ENCODE data around the gene ASAP2. TPM values are rescaled to one million over a fixed set of nuclear protein-coding genes. Genes with fewer than 3 reads are reported as not detected.

ASAP2 gene
- total RNA-seq, 2 experiments from 2014 or later, result 0.27 TPM; not detected in 1

GRCh38 chr2:9294764-9295163 lies 88.2 kb downstream of the ASAP2 start:
- no peak overlapping the region for H2AFZ ChIP-seq (ENCODE audit: low read length)
- H3K36me3 ChIP-seq (ENCODE audit: insufficient read depth, low read length), result no peaks in the 10 kb centered on the region
- no peaks in the 10 kb centered on the region for H3K9me2 ChIP-seq (ENCODE audit: insufficient read depth, low read length)
- H4K20me1 ChIP-seq (ENCODE audit: insufficient read depth, low read length), result no peaks in the 10 kb centered on the region
- CTCF ChIA-PET (ENCODE audit: unreplicated experiment), result no interaction called here
- intact Hi-C loops (cut with micrococcal nuclease; ENCODE audit: unreplicated experiment), result no loop called here
- BruUV-seq (replicated peaks), result no TSS peak
- no peaks in the 10 kb centered on the region for H3K79me2 ChIP-seq (ENCODE audit: insufficient read depth, low read depth, low read length)
- no peak for DNase-seq (ENCODE audit: low spot score)
- H3K9me3 ChIP-seq (ENCODE audit: low read length), result no peaks in the 10 kb centered on the region
- TF ChIP-seq EZH2phosphoT487 (IDR thresholded peaks at IDR 0.05; ENCODE audit: borderline replicate concordance, low read depth, low read length) (no peak), CTCF (conservative IDR thresholded peaks at IDR 0.05; ENCODE audit: low read length) (no peak)
- H3K27ac ChIP-seq (ENCODE audit: low read depth, low read length, poor library complexity, severe bottlenecking), result no peak overlapping the region
- H3K4me2 ChIP-seq (ENCODE audit: low read length), result no peak overlapping the region
- H3K4me3 ChIP-seq (ENCODE audit: low read depth, low read length, poor library complexity, severe bottlenecking), result no peak overlapping the region
- POLR2A ChIA-PET, result no interaction called here
- H3K4me1 ChIP-seq (ENCODE audit: insufficient read depth, low read length, poor library complexity, severe bottlenecking), result no peaks in the 10 kb centered on the region

GRCh38 chr2:9296559-9296958 lies 89.9 kb downstream of the ASAP2 start:
- H3K9me2 ChIP-seq (ENCODE audit: insufficient read depth, low read length), result no peaks in the 10 kb centered on the region
- CTCF ChIA-PET (ENCODE audit: unreplicated experiment), result no interaction called here
- POLR2A ChIA-PET, result no interaction called here
- H3K27ac ChIP-seq (ENCODE audit: low read depth, low read length, poor library complexity, severe bottlenecking), result no peak overlapping the region
- no peaks in the 10 kb centered on the region for H3K79me2 ChIP-seq (ENCODE audit: insufficient read depth, low read depth, low read length)
- no peaks in the 10 kb centered on the region for H3K9me3 ChIP-seq (ENCODE audit: low read length)
- no peaks in the 10 kb centered on the region for H3K4me1 ChIP-seq (ENCODE audit: insufficient read depth, low read length, poor library complexity, severe bottlenecking)
- H4K20me1 ChIP-seq (ENCODE audit: insufficient read depth, low read length), result no peaks in the 10 kb centered on the region
- intact Hi-C loops (cut with micrococcal nuclease; ENCODE audit: unreplicated experiment), result no loop called here
- DNase-seq (ENCODE audit: low spot score), result no peak
- H3K4me2 ChIP-seq (ENCODE audit: low read length), result no peak overlapping the region
- TF ChIP-seq CTCF (conservative IDR thresholded peaks at IDR 0.05; ENCODE audit: low read length) (no peak), EZH2phosphoT487 (IDR thresholded peaks at IDR 0.05; ENCODE audit: borderline replicate concordance, low read depth, low read length) (no peak)
- BruUV-seq (replicated peaks), result no TSS peak
- no peak overlapping the region for H3K4me3 ChIP-seq (ENCODE audit: low read depth, low read length, poor library complexity, severe bottlenecking)
- H3K36me3 ChIP-seq (ENCODE audit: insufficient read depth, low read length), result no peaks in the 10 kb centered on the region
- no peak overlapping the region for H2AFZ ChIP-seq (ENCODE audit: low read length)

GRCh38 chr2:9297156-9297555 lies 90.5 kb downstream of the ASAP2 start:
- Histone ChIP-seq H3K9me2 (ENCODE audit: insufficient read depth, low read length) (no peaks in the 10 kb centered on the region), H2AFZ (ENCODE audit: low read length) (no peak overlapping the region), H3K4me2 (ENCODE audit: low read length) (no peak overlapping the region), H3K9me3 (ENCODE audit: low read length) (no peaks in the 10 kb centered on the region), H3K79me2 (ENCODE audit: insufficient read depth, low read depth, low read length) (no peaks in the 10 kb centered on the region), H3K27ac (ENCODE audit: low read depth, low read length, poor library complexity, severe bottlenecking) (no peak overlapping the region), H3K4me3 (ENCODE audit: low read depth, low read length, poor library complexity, severe bottlenecking) (no peak overlapping the region), H4K20me1 (ENCODE audit: insufficient read depth, low read length) (no peaks in the 10 kb centered on the region), H3K36me3 (ENCODE audit: insufficient read depth, low read length) (no peaks in the 10 kb centered on the region), H3K4me1 (ENCODE audit: insufficient read depth, low read length, poor library complexity, severe bottlenecking) (no peaks in the 10 kb centered on the region)
- POLR2A ChIA-PET, result interaction anchor here (1.2 kb wide), 1 partner anchor 30 kb away, joined by 3 read pairs; no protein-coding TSS in a partner anchor
- CTCF ChIA-PET (ENCODE audit: unreplicated experiment), result no interaction called here
- TF ChIP-seq EZH2phosphoT487 (IDR thresholded peaks at IDR 0.05; ENCODE audit: borderline replicate concordance, low read depth, low read length) (no peak), CTCF (conservative IDR thresholded peaks at IDR 0.05; ENCODE audit: low read length) (no peak)
- BruUV-seq (replicated peaks), result no TSS peak
- DNase-seq (ENCODE audit: low spot score), result no peak
- intact Hi-C loops (cut with micrococcal nuclease; ENCODE audit: unreplicated experiment), result no loop called here
